GM19395 (cell line): ENCODE data around the gene UHMK1.
"Not testable (repeated sequence)": the region's sequence is repeated elsewhere in the genome, so short reads cannot be mapped to it uniquely, and the experiment has no call there.

Experiments
- ATAC-seq: cut with Tn5 transposase; IDR thresholded peaks from one replicate; pipeline ENCODE4 v1.9.1; 2021; ENCODE audit warnings: mild to moderate bottlenecking, moderate library complexity; ENCODE audit not compliant: unreplicated experiment

UHMK1 gene

DNA sequence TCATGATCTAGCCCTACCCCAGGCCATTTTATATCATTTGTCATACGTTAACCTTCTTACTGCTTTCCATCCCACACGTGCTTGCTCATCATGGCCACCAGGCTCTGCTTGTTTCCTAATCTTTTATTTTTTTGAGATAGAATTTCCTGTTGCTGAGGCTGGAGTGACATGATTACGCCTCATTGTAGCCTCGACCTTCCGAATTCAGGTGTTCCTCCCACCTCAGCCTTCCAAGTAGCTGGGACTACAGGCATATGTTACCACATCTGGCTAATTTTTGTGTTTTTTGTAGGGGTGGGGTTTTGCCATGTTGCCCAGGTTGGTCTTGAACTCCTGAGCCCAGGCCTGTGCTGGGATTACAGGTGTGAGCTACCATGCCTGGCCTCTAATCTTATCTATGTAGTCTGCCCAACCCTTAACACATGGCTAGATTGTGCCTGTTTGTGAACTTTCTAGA lies 67.2 kb downstream of the UHMK1 start:
- ATAC-seq = no peak

DNA sequence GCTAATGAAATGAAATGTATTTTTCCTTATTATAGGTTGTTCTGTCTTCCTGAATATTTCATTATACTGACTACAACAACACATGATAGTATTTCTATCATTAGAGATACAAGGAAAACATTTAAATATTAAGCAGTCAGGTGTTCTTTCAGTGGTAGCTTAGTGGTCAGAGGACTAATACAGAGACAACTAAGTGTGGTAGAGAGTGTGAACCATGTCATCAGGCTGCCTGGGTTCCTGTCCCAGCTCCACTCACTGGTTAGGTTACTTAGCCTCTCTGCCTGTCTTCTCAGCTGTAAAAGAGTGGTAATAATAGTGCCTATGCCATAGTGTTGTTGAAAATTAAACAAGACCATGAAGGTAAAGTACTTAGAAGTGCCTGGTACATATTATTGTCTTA lies 67.8 kb downstream of the UHMK1 start:
- no peak for ATAC-seq

- no peak for ATAC-seq
Measured at GRCh38 chr1:162566870-162567269, 69.3 kb downstream of the UHMK1 start.

- ATAC-seq = no peak
Measured at GRCh38 chr1:162568802-162569201, 71.2 kb downstream of the UHMK1 start.

- no peak for ATAC-seq
Measured at GRCh38 chr1:162570718-162571117, 73.1 kb downstream of the UHMK1 start.

GRCh38 chr1:162571121-162571520 lies 73.5 kb downstream of the UHMK1 start:
- ATAC-seq = not testable (repeated sequence)

DNA sequence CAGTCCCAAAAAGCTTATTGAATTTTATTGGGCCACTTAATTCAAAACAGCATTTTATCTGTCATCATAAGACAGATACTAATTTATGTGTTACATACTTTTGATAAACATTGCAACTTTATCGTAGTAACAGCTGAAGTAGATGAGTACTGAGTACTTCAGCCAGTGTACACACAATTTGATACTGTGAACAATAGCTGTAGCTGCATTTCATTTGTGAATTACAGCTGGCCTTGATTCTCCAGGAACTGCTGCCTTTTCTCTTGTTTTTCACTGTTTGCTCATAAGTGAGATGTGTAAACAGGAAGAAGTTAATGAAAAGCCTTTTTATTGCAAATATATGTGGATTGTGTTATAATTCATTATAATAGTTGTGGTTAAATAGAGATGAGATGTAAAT lies 74.1 kb downstream of the UHMK1 start:
- no peak for ATAC-seq

DNA sequence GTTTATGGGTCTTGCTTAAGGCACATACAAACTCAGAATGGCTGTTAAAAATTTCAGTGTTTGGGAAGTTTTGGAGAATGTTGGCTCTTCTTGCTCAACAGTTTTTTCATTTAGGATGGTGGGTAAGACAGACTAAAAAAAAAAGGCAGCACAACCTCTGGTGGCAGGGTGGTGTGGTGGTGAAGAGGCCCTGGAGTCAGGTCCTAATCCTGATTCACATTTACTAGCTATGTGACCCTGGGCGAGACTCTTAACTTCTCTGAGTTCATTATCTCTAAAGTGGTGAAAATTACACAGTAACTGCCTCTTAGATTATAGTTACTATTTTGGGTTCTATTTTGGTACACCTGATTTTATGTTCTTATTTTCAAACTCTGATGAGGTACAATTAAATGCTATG lies 75.5 kb downstream of the UHMK1 start:
- ATAC-seq = no peak

GRCh38 chr1:162578071-162578700 lies 80.6 kb downstream of the UHMK1 start:
- ATAC-seq = no peak

DNA sequence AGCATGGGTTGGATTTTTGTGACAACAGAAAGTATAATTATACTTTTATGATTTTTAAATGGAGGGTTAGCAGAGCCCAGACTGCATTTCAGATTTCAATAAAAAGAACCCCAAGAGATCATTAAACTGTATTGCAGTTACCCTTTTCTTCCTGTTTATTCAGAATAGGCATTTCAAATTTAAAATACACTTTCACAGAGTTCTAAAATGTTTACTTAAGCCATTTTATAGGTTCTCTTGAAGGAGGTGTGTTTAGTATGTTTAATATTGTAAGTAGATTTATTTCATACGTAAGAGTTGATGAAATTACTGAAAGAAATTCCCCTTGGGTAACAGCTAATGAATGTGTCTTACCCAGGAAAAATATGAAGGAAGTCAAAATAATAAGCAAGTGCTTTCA lies 81.3 kb downstream of the UHMK1 start:
- no peak for ATAC-seq
